ENCODE data around the gene EGF.
"Not testable (repeated sequence)": the region's sequence is repeated elsewhere in the genome, so short reads cannot be mapped to it uniquely, and the experiment has no call there.

EGF gene

GRCh38 chr4:109930464-109930863, 17.8 kb downstream of the EGF start:
- TF ChIP-seq CTCF (IDR thresholded peaks at IDR 0.05; ENCODE audit: insufficient read depth, low read depth, low read length, missing control alignments), result no peak
- DNase-seq (ENCODE audit: low read depth), result no peak
- H3K4me3 ChIP-seq (ENCODE audit: low read depth, low read length), result no peak overlapping the region

GRCh38 chr4:109930872-109931271, 18.2 kb downstream of the EGF start:
- DNase-seq (ENCODE audit: low read depth), result no peak

GRCh38 chr4:109931318-109931717, 18.6 kb downstream of the EGF start:
- no peak for DNase-seq (ENCODE audit: low read depth)
- no peak for TF ChIP-seq CTCF (IDR thresholded peaks at IDR 0.05; ENCODE audit: insufficient read depth, low read depth, low read length, missing control alignments)
- H3K4me3 ChIP-seq (ENCODE audit: low read depth, low read length), result no peak overlapping the region

More at GRCh38 chr4:109930872-109931271, 18.2 kb downstream of the EGF start:
- H3K4me3 ChIP-seq (ENCODE audit: low read depth, low read length), result no peak overlapping the region
- TF ChIP-seq CTCF (IDR thresholded peaks at IDR 0.05; ENCODE audit: insufficient read depth, low read depth, low read length, missing control alignments), result no peak

GRCh38 chr4:109937352-109937751, 24.7 kb downstream of the EGF start:
- H3K4me3 ChIP-seq (ENCODE audit: low read depth, low read length); DNase-seq (ENCODE audit: low read depth): not testable (repeated sequence)

- no peak for TF ChIP-seq CTCF (IDR thresholded peaks at IDR 0.05; ENCODE audit: insufficient read depth, low read depth, low read length, missing control alignments)
- no peak for DNase-seq (ENCODE audit: low read depth)
- no peak overlapping the region for H3K4me3 ChIP-seq (ENCODE audit: low read depth, low read length)
Measured at GRCh38 chr4:109939190-109939589, 26.5 kb downstream of the EGF start.

GRCh38 chr4:109942292-109942926, 29.7 kb downstream of the EGF start:
- no peak for DNase-seq (ENCODE audit: low read depth)
- no peak for TF ChIP-seq CTCF (IDR thresholded peaks at IDR 0.05; ENCODE audit: insufficient read depth, low read depth, low read length, missing control alignments)
- no peak overlapping the region for H3K4me3 ChIP-seq (ENCODE audit: low read depth, low read length)

- H3K4me3 ChIP-seq (ENCODE audit: low read depth, low read length), result no peak overlapping the region
- TF ChIP-seq CTCF (IDR thresholded peaks at IDR 0.05; ENCODE audit: insufficient read depth, low read depth, low read length, missing control alignments), result no peak
- DNase-seq (ENCODE audit: low read depth), result no peak
Measured at GRCh38 chr4:109943745-109944144, 31.1 kb downstream of the EGF start.

Measured in GM12865 (cell line).